ENCODE data around the gene GCK. TPM values are rescaled to one million over a fixed set of nuclear protein-coding genes. Genes with fewer than 3 reads are reported as not detected.

GCK gene
- total and polyA plus RNA-seq, 2 of the 13 experiments (the other 11 are each of a cell fraction or from before 2014, with no cell fraction given): not detected

- TF ChIP-seq CSRNP2 (CRISPR knock-in tag; conservative IDR thresholded peaks at IDR 0.05; ENCODE audit: low read depth) (no peak), CC2D1A (CRISPR knock-in tag; IDR thresholded peaks at IDR 0.05) (no peak)
These were observed 40.2 kb downstream of the GCK start (continued) for GRCh38 chr7:44148961-44149536.

GRCh38 chr7:44148166-44148565 lies 41.1 kb downstream of the GCK start:
- H3K9me3 ChIP-seq (ENCODE audit: low read length): no peaks in the 10 kb centered on the region
- ChIA-PET CTCF (ENCODE audit: low intra/inter-chr PET ratio, low total read pairs) (no interaction called here), POLR2A (no interaction called here)
- peaks cover 2 to 45% of the 10 kb centered on the region in 2 experiments; a peak in 3 of 5 replicates for H3K27me3 ChIP-seq (ENCODE audit: control insufficient read depth in 1 of 2, insufficient read depth in 2 of 2, low read length in 2 of 2)
- no peak for TF ChIP-seq ZNF337 (CRISPR knock-in tag; IDR thresholded peaks at IDR 0.05; ENCODE audit: borderline replicate concordance, low read depth)
- no peak for TF ChIP-seq ZNF550 (CRISPR knock-in tag; IDR thresholded peaks at IDR 0.05; ENCODE audit: borderline replicate concordance)
- TF ChIP-seq RCOR2 (CRISPR knock-in tag; IDR thresholded peaks at IDR 0.05): no peak
- TF ChIP-seq PAWR (CRISPR knock-in tag; IDR thresholded peaks at IDR 0.05; ENCODE audit: borderline replicate concordance): no peak
- no peak for TF ChIP-seq ZNF205 (CRISPR knock-in tag; IDR thresholded peaks at IDR 0.05)
- no peak for TF ChIP-seq ZNF468 (CRISPR knock-in tag; IDR thresholded peaks at IDR 0.05)
- no peak for TF ChIP-seq MAFG (CRISPR knock-in tag; IDR thresholded peaks at IDR 0.05)
- no peak for TF ChIP-seq KAT7 (CRISPR knock-in tag; IDR thresholded peaks at IDR 0.05; ENCODE audit: borderline replicate concordance)
- TF ChIP-seq EZH2 (conservative IDR thresholded peaks at IDR 0.05; ENCODE audit: low read depth, low read length): no peak
- no peak for TF ChIP-seq KLF12 (CRISPR knock-in tag; IDR thresholded peaks at IDR 0.05; ENCODE audit: borderline replicate concordance)
- DNase-seq (ENCODE audit: low spot score) (no peak), ATAC-seq (no peak), FAIRE-seq (no peak)
- 42% methylated on average over 2 of the region's 2 CpGs for WGBS (ENCODE audit: low lambda C conversion rate)
- intact Hi-C loops (cut with micrococcal nuclease; ENCODE audit: unreplicated experiment): no loop called here
- H3K4me3 ChIP-seq (replicated peaks in 1 of 3; ENCODE audit: insufficient read depth in 1 of 3, low read depth in 2 of 3, low read length in 3 of 3): no peak overlapping the region
- no peak overlapping the region for H3K9ac ChIP-seq (ENCODE audit: insufficient read depth, low read depth, low read length)
- in situ Hi-C loops (cut with HindIII; ENCODE audit: extremely low pct_ligation_motif_present, low pct_unique_long_range_greater_than_20kb): no loop called here
- H3K4me2 ChIP-seq (ENCODE audit: low read depth, low read length): no peak overlapping the region
- H3K27ac ChIP-seq (ENCODE audit: extremely low read length, insufficient read depth, low read length): no peak overlapping the region
- H3K4me1 ChIP-seq (ENCODE audit: insufficient read depth, low read length): peaks cover 9% of the 10 kb centered on the region
- H3K79me2 ChIP-seq (ENCODE audit: insufficient read depth, low read length): no peaks in the 10 kb centered on the region
- no peaks in the 10 kb centered on the region for H4K20me1 ChIP-seq (ENCODE audit: insufficient read depth, low read length)
- no peaks in the 10 kb centered on the region for H3K36me3 ChIP-seq (replicated peaks in 1 of 2; ENCODE audit: control insufficient read depth in 1 of 2, insufficient read depth in 2 of 2, low read length in 2 of 2)
- no TSS peak for BruUV-seq (replicated peaks)
- no peak overlapping the region for H2AFZ ChIP-seq (ENCODE audit: low read length)

Data from HepG2 (cell line).